ENCODE data around the gene WEE2.

- TF ChIP-seq CTCF (IDR thresholded peaks at IDR 0.05; ENCODE audit: insufficient read depth, low read length, poor library complexity, severe bottlenecking), result no peak
- no peak for TF ChIP-seq EZH2phosphoT487 (conservative IDR thresholded peaks at IDR 0.05; ENCODE audit: low read length)
Observed at GRCh38 chr7:141679014-141679413, 29.1 kb upstream of the WEE2 start.
